Gastrocnemius medialis (tissue), 4 donors: ENCODE results near the gene NAV2. TPM values are rescaled to one million over a fixed set of nuclear protein-coding genes. Genes with fewer than 3 reads are reported as not detected.

Source experiments
- ATAC-seq, 2 donors: fragments of 150-250 bp; one replicate each; pipeline ENCODE4 v1.9.1; 2016
- DNase-seq, 2 donors: peaks; one replicate each; pipeline ENCODE4 v3.0.0-alpha.2; 2019
- H3K27ac ChIP-seq, 4 donors: fragments of 200-600 bp; sonication (generic); 1 replicate in 1 of 4; 2 replicates in 3 of 4; pipeline ENCODE4 v1.5.1; 2016 to 2018; ENCODE audit warnings: mild to moderate bottlenecking in 2 of 4, moderate library complexity in 1 of 4
- H3K27me3 ChIP-seq, 3 donors: fragments of 200-600 bp; sonication (generic) in 2 of 3; 1 replicate in 1 of 3; 2 replicates in 2 of 3; pipeline versions ENCODE4 v1.5.1 to v1.6.0; 2016 to 2019; ENCODE audit warnings: mild to moderate bottlenecking in 1 of 3, moderate library complexity in 1 of 3
- H3K36me3 ChIP-seq, 2 donors: fragments of 200-600 bp; sonication (generic) in 1 of 2; one replicate each; pipeline ENCODE4 v1.5.1; 2017 to 2018
- H3K4me1 ChIP-seq, 2 donors: fragments of 200-600 bp; sonication (generic) in 1 of 2; one replicate each; pipeline ENCODE4 v1.5.1; 2016 to 2017; ENCODE audit warnings: mild to moderate bottlenecking in 2 of 2
- H3K4me3 ChIP-seq, 4 donors: fragments of 200-600 bp; sonication (generic) in 3 of 4; 1 replicate in 1 of 4; 2 replicates in 3 of 4; pipeline ENCODE4 v1.5.1; 2016 to 2019; ENCODE audit warnings: mild to moderate bottlenecking in 2 of 4
- H3K9me3 ChIP-seq, 3 donors: fragments of 200-600 bp; sonication (generic) in 2 of 3; 1 replicate in 1 of 3; 2 replicates in 2 of 3; pipeline ENCODE4 v1.5.1; 2016 to 2019
- CTCF ChIP-seq, 5 experiments: fragments of 450-650 bp in 3 of 5; fragments of 200-600 bp in 2 of 5; sonication (generic) in 2 of 5; IDR thresholded peaks in 4 of 5; conservative IDR thresholded peaks in 1 of 5; 1 replicate in 4 of 5; 2 replicates in 1 of 5; pipeline ENCODE4 v1.5.1; 2016 to 2019; ENCODE audit warnings: antibody characterized with exemption in 5 of 5, mild to moderate bottlenecking in 3 of 5, moderate library complexity in 3 of 5
- POLR2A ChIP-seq, 2 donors: fragments of 450-650 bp; IDR thresholded peaks; one replicate each; pipeline ENCODE4 v1.6.1; 2017; ENCODE audit warnings: antibody characterized with exemption in 2 of 2, mild to moderate bottlenecking in 2 of 2, moderate library complexity in 2 of 2
- in situ Hi-C, 4 donors: fragments of 200-750 bp; cut with MboI; loops; one replicate each; pipeline versions ENCODE4 v1.15.0 to v1.8.0; 2017; ENCODE audit warnings: low sequenced_read_pairs in 4 of 4
- intact Hi-C: fragments of 100-400 bp; cut with DNase I; formaldehyde crosslinking; loops from one replicate; pipeline ENCODE4 v1.15.1; 2023; ENCODE audit warnings: low total_unique reads
- total RNA-seq, 4 donors: library from RNA; depleted of rRNA; stranded (reverse); fragments of >200 nt; gene quantifications; one replicate each; pipeline versions ENCODE4 v1.1.0 to v1.2.3, GENCODE V29; 2016

The NAV2 gene
- total RNA-seq, 4 donors from 2014 or later, result 3.2 to 7.7 (median 5.5) TPM

- no peaks in the 10 kb centered on the region for H3K36me3 ChIP-seq
- ATAC-seq (no peak), DNase-seq (no peak)
- peaks cover 0 to 5% of the 10 kb centered on the region in 2 donors for H3K4me1 ChIP-seq
- in situ Hi-C loops, result loop anchor here in 1 of 4 donors (25.0 kb wide), 1 partner anchor 91 kb away; no protein-coding TSS in a partner anchor
- no peak overlapping the region for H3K27ac ChIP-seq
- no peak for TF ChIP-seq CTCF (IDR thresholded peaks at IDR 0.05 in 4 of 5, conservative IDR thresholded peaks at IDR 0.05 in 1 of 5)
- TF ChIP-seq POLR2A (IDR thresholded peaks at IDR 0.05), result no peak
- H3K9me3 ChIP-seq, result no peaks in the 10 kb centered on the region
- H3K4me3 ChIP-seq, result no peak overlapping the region
- H3K27me3 ChIP-seq, result no peaks in the 10 kb centered on the region
- intact Hi-C loops, result no loop called here
Observed at GRCh38 chr11:19977941-19978340, 265.3 kb downstream of the NAV2 start.

GRCh38 chr11:19978668-19979518, 266.3 kb downstream of the NAV2 start:
- no peak for ATAC-seq
- in situ Hi-C loops, result loop anchor here in 1 of 4 donors (25.0 kb wide), 1 partner anchor 92 kb away; no protein-coding TSS in a partner anchor
- H3K4me1 ChIP-seq, result peaks cover 0 to 5% of the 10 kb centered on the region in 2 donors
- no peaks in the 10 kb centered on the region for H3K9me3 ChIP-seq
- no peak overlapping the region for H3K27ac ChIP-seq
- H3K4me3 ChIP-seq, result no peak overlapping the region
- TF ChIP-seq CTCF (IDR thresholded peaks at IDR 0.05 in 4 of 5, conservative IDR thresholded peaks at IDR 0.05 in 1 of 5), result no peak
- intact Hi-C loops, result no loop called here
- DNase-seq, result no peak
- no peaks in the 10 kb centered on the region for H3K36me3 ChIP-seq
- no peaks in the 10 kb centered on the region for H3K27me3 ChIP-seq

GRCh38 chr11:19979519-19979845, 266.8 kb downstream of the NAV2 start:
- in situ Hi-C loops, result loop anchor here in 1 of 4 donors (25.0 kb wide), 1 partner anchor 92 kb away; no protein-coding TSS in a partner anchor
- ATAC-seq (no peak), DNase-seq (no peak)
- no peak overlapping the region for H3K4me3 ChIP-seq
- no peaks in the 10 kb centered on the region for H3K9me3 ChIP-seq
- no peak overlapping the region for H3K27ac ChIP-seq
- TF ChIP-seq POLR2A (IDR thresholded peaks at IDR 0.05) (no peak), CTCF (IDR thresholded peaks at IDR 0.05 in 4 of 5, conservative IDR thresholded peaks at IDR 0.05 in 1 of 5) (no peak)
- H3K27me3 ChIP-seq, result no peaks in the 10 kb centered on the region
- H3K36me3 ChIP-seq, result no peaks in the 10 kb centered on the region
- peaks cover 0 to 5% of the 10 kb centered on the region in 2 donors for H3K4me1 ChIP-seq
- intact Hi-C loops, result no loop called here

GRCh38 chr11:19980388-19980787, 267.8 kb downstream of the NAV2 start:
- intact Hi-C loops (no loop called here), in situ Hi-C loops (loop anchor here in 1 of 4 donors (25.0 kb wide), 1 partner anchor 93 kb away; no protein-coding TSS in a partner anchor)
- H3K4me3 ChIP-seq, result no peak overlapping the region
- H3K36me3 ChIP-seq, result no peaks in the 10 kb centered on the region
- peaks cover 0 to 5% of the 10 kb centered on the region in 2 donors for H3K4me1 ChIP-seq
- H3K27ac ChIP-seq, result no peak overlapping the region
- no peak for ATAC-seq
- TF ChIP-seq POLR2A (IDR thresholded peaks at IDR 0.05) (no peak), CTCF (IDR thresholded peaks at IDR 0.05 in 4 of 5, conservative IDR thresholded peaks at IDR 0.05 in 1 of 5) (no peak)
- DNase-seq, result no peak
- H3K9me3 ChIP-seq, result no peaks in the 10 kb centered on the region
- no peaks in the 10 kb centered on the region for H3K27me3 ChIP-seq
